Measurements from ENCODE around the gene POU5F1.
"Not testable (repeated sequence)": the region's sequence is repeated elsewhere in the genome, so short reads cannot be mapped to it uniquely, and the experiment has no call there.

DNA sequence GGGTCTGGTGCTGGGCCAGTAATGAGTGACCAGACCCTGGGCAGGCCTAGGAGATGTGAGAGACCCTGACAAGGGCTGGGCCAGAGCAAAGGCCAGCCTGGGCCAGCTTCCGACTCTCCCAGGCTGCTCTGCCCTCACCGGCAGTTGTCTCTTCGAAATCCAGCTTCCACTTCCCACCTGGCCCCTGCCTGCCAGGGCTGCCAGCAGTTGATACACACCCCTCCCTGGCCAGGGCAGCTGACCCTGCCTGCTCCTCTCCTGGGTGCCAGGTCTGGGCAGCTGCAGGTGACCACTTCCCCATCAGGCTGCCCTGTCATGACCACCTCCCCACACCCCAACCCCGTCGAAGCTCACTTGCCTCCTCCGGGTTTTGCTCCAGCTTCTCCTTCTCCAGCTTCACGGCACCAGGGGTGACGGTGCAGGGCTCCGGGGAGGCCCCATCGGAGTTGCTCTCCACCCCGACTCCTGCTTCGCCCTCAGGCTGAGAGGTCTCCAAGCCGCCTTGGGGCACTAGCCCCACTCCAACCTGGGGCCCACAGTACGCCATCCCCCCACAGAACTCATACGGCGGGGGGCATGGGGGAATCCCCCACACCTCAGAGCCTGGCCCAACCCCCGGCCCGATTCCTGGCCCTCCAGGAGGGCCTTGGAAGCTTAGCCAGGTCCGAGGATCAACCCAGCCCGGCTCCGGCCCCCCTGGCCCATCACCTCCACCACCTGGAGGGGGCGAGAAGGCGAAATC lies 453 bp downstream of the POU5F1 start:
- TF ChIP-seq, protein P1, sequence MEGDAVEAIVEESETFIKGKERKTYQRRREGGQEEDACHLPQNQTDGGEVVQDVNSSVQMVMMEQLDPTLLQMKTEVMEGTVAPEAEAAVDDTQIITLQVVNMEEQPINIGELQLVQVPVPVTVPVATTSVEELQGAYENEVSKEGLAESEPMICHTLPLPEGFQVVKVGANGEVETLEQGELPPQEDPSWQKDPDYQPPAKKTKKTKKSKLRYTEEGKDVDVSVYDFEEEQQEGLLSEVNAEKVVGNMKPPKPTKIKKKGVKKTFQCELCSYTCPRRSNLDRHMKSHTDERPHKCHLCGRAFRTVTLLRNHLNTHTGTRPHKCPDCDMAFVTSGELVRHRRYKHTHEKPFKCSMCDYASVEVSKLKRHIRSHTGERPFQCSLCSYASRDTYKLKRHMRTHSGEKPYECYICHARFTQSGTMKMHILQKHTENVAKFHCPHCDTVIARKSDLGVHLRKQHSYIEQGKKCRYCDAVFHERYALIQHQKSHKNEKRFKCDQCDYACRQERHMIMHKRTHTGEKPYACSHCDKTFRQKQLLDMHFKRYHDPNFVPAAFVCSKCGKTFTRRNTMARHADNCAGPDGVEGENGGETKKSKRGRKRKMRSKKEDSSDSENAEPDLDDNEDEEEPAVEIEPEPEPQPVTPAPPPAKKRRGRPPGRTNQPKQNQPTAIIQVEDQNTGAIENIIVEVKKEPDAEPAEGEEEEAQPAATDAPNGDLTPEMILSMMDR (IDR thresholded peaks at IDR 0.05; ENCODE audit: low read depth, low read length): not testable (repeated sequence)
- not testable (repeated sequence) for TF ChIP-seq POLR2A (IDR thresholded peaks at IDR 0.05; ENCODE audit: extremely low read depth, insufficient read length); MYC (IDR thresholded peaks at IDR 0.05; ENCODE audit: low read depth, low read length)
- TF ChIP-seq, protein P2, sequence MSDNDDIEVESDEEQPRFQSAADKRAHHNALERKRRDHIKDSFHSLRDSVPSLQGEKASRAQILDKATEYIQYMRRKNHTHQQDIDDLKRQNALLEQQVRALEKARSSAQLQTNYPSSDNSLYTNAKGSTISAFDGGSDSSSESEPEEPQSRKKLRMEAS (IDR thresholded peaks at IDR 0.05; ENCODE audit: low read depth, low read length): not testable (repeated sequence)

All from NB4 (cell line).